HEK293T (cell line): ENCODE data around the gene AGTPBP1.

Experiments used
- FOXM1 ChIP-seq: fragments of 450-650 bp; IDR thresholded peaks from 2 replicates; pipeline ENCODE4 v1.6.1; 2017; ENCODE audit warnings: mild to moderate bottlenecking, borderline replicate concordance
- LEF1 ChIP-seq: fragments of 450-650 bp; IDR thresholded peaks from 2 replicates; pipeline ENCODE4 v1.6.1; 2017; ENCODE audit warnings: mild to moderate bottlenecking, borderline replicate concordance
- NFRKB ChIP-seq: fragments of 450-650 bp; IDR thresholded peaks from 2 replicates; pipeline ENCODE4 v1.6.1; 2016; ENCODE audit warnings: mild to moderate bottlenecking, moderate library complexity
- SUZ12 ChIP-seq: fragments of 450-650 bp; IDR thresholded peaks from 2 replicates; pipeline ENCODE4 v1.6.1; 2016; ENCODE audit warnings: mild to moderate bottlenecking

GRCh38 chr9:85658716-85659115 lies 83.0 kb downstream of the AGTPBP1 start:
- no peak for TF ChIP-seq FOXM1
- TF ChIP-seq LEF1, result no peak
- TF ChIP-seq SUZ12, result no peak
- TF ChIP-seq NFRKB, result no peak
